HepG2 (cell line): ENCODE results near the gene MLX. TPM values are rescaled to one million over a fixed set of nuclear protein-coding genes. Genes with fewer than 3 reads are reported as not detected.
A peak's percentile ranks its signal among the peaks of the same experiment; 100 is the strongest.

Source experiments
- ASH2L ChIP-seq: fragments of 300-600, 200-600 bp; sonication (generic); IDR thresholded peaks from 2 replicates; pipeline ENCODE4 v1.7.0; 2017; ENCODE audit warnings: low read depth, mild to moderate bottlenecking, moderate library complexity, mixed read lengths, low read length; ENCODE audit not compliant: insufficient read length
- EP300 ChIP-seq, 3 experiments: sonication (generic) in 1 of 3; formaldehyde crosslinking in 1 of 3; IDR thresholded peaks; 2 replicates each; pipeline versions ENCODE4 v1.5.1 to v1.6.1; 2011 to 2020; ENCODE audit warnings: low read depth in 2 of 3, low read length in 2 of 3, borderline replicate concordance in 1 of 3, improper control_type of control experiment in 1 of 3, mild to moderate bottlenecking in 1 of 3, missing genetic modification reagents in 1 of 3, moderate library complexity in 1 of 3
- HNRNPLL ChIP-seq: fragments of 200-400 bp; formaldehyde crosslinking; IDR thresholded peaks from 2 replicates; pipeline ENCODE4 v1.6.1; 2017; ENCODE audit warnings: mild to moderate bottlenecking, low read depth, low read length; ENCODE audit not compliant: poor library complexity, severe bottlenecking
- KAT7 ChIP-seq: IDR thresholded peaks from 2 replicates; pipeline ENCODE4 v1.6.1; 2018; ENCODE audit warnings: borderline replicate concordance, missing compliant biosample characterization
- KLF11 ChIP-seq: IDR thresholded peaks from 2 replicates; pipeline ENCODE4 v1.6.1; 2016; ENCODE audit warnings: missing compliant biosample characterization
- MIXL1 ChIP-seq: IDR thresholded peaks from 2 replicates; pipeline ENCODE4 v1.6.1; 2016
- NFYC ChIP-seq: IDR thresholded peaks from 2 replicates; pipeline ENCODE4 v1.6.1; 2016; ENCODE audit warnings: missing genetic modification reagents, missing compliant biosample characterization
- REPIN1 ChIP-seq: sonication (generic); formaldehyde crosslinking; IDR thresholded peaks from 2 replicates; pipeline ENCODE4 v1.8.0; 2022; ENCODE audit warnings: missing genetic modification reagents, low read depth, mild to moderate bottlenecking, borderline replicate concordance
- SALL1 ChIP-seq: sonication (generic); formaldehyde crosslinking; IDR thresholded peaks from 2 replicates; pipeline ENCODE4 v1.8.0; 2022; ENCODE audit warnings: mild to moderate bottlenecking, missing genetic modification reagents
- SOX13 ChIP-seq, 3 experiments: fragments of 450-650 bp in 1 of 3; sonication (generic) in 1 of 3; formaldehyde crosslinking in 1 of 3; IDR thresholded peaks in 2 of 3; conservative IDR thresholded peaks in 1 of 3; 2 replicates each; pipeline versions ENCODE4 v1.5.0 to v1.6.1; 2016 to 2020; ENCODE audit warnings: antibody characterized with exemption in 1 of 3, mild to moderate bottlenecking in 1 of 3, missing compliant biosample characterization in 1 of 3, missing genetic modification reagents in 1 of 3, moderate library complexity in 1 of 3
- ZFY ChIP-seq: sonication (generic); formaldehyde crosslinking; IDR thresholded peaks from 2 replicates; pipeline ENCODE4 v1.4.0; 2020; ENCODE audit warnings: missing genetic modification reagents
- ZKSCAN8 ChIP-seq: IDR thresholded peaks from 2 replicates; pipeline ENCODE4 v1.6.1; 2016; ENCODE audit warnings: borderline replicate concordance, missing genetic modification reagents, missing compliant biosample characterization
- ZNF124 ChIP-seq: sonication (generic); formaldehyde crosslinking; IDR thresholded peaks from 2 replicates; pipeline ENCODE4 v1.4.0; 2020; ENCODE audit warnings: missing genetic modification reagents
- ZNF775 ChIP-seq: sonication (generic); formaldehyde crosslinking; IDR thresholded peaks from 2 replicates; pipeline ENCODE4 v1.4.0; 2020; ENCODE audit warnings: missing genetic modification reagents, mild to moderate bottlenecking, moderate library complexity, borderline replicate concordance
- ZNF776 ChIP-seq: sonication (generic); formaldehyde crosslinking; IDR thresholded peaks from 2 replicates; pipeline ENCODE4 v1.4.0; 2020; ENCODE audit warnings: mild to moderate bottlenecking, missing genetic modification reagents
- polyA plus RNA-seq, 8 experiments: library from polyadenylated mRNA; depleted of rRNA in 3 of 8; stranded (reverse) in 7 of 8; unstranded in 1 of 8; fragments of >200 nt; fragmentation: Illumina TruSeq in 4 of 8; extraction: Trizol in 4 of 8; gene quantifications; 2 replicates each; pipeline versions ENCODE4 v1.2.1 to v1.2.3, GENCODE V29; 2011 to 2016; ENCODE audit warnings: low read depth in 4 of 8, missing spikeins in 1 of 8, mixed read lengths in 1 of 8; ENCODE audit not compliant: insufficient read depth in 1 of 8
- total RNA-seq, 5 experiments: library from RNA; depleted of rRNA; stranded (reverse); fragments of >200 nt; fragmentation: Illumina TruSeq; extraction: Trizol; gene quantifications; 2 replicates each; pipeline ENCODE4 v1.2.3, GENCODE V29; 2016; ENCODE audit warnings: low read depth in 1 of 5
- TF ChIP-seq, protein P1 (sequence below): sonication (generic); formaldehyde crosslinking; conservative IDR thresholded peaks from 2 replicates; pipeline ENCODE4 v1.4.0; 2020; ENCODE audit warnings: missing genetic modification reagents
- TF ChIP-seq, protein P2 (sequence below): IDR thresholded peaks from 2 replicates; pipeline ENCODE4 v1.6.1; 2016; ENCODE audit warnings: mild to moderate bottlenecking
- TF ChIP-seq, protein P3 (sequence below): sonication (generic); formaldehyde crosslinking; conservative IDR thresholded peaks from 2 replicates; pipeline ENCODE4 v1.4.0; 2020; ENCODE audit warnings: mild to moderate bottlenecking, missing genetic modification reagents, moderate library complexity
- TF ChIP-seq, protein P4 (sequence below): IDR thresholded peaks from 2 replicates; pipeline ENCODE4 v1.6.1; 2016; ENCODE audit warnings: low read depth, borderline replicate concordance
- TF ChIP-seq, protein P5 (sequence below): IDR thresholded peaks from 2 replicates; pipeline ENCODE4 v1.6.1; 2018; ENCODE audit warnings: missing genetic modification reagents, mild to moderate bottlenecking, missing compliant biosample characterization

MLX gene
- total and polyA plus RNA-seq, 2 of the 13 experiments (the other 11 are each of a cell fraction or from before 2014, with no cell fraction given) = 38.9 to 74.4 TPM

DNA sequence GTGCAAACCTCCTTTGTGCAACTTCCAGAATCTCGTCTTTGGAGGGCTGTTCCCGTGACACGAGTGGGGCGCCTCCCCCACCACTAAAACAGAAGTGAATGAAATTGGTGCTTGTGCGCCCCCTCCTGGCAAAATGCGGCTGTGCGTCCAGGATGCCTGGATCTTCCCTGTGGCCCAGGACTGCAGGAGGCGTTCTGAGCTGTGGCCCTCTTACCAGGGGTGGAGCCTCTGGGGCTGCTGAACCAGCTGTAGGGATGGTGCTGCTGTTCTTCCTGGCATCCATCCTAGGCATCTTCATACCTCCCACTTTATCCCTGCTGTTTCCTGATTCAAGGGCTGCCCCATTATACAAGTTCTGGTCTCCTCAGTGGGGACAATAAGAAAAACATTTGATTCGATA lies 49.4 kb upstream of the MLX start (continued):
- TF ChIP-seq ZKSCAN8 (peak; percentile 43; the same call in 1 of the 2 replicates), SALL1 (CRISPR knock-in tag) (peak; percentile 71; the same call in 1 of the 2 replicates), ASH2L (no peak), ZNF776 (CRISPR knock-in tag) (no peak), HNRNPLL (peak; percentile 17), KAT7 (CRISPR knock-in tag) (0 out of 2 replicates have a peak, but pooled peaks have one; percentile 38), ZFY (CRISPR knock-in tag) (peak; percentile 32; the same call in 1 of the 2 replicates), KLF11 (CRISPR knock-in tag) (peak; percentile 79), REPIN1 (CRISPR knock-in tag) (peak; percentile 59; the same call in 1 of the 2 replicates), ZNF775 (no peak), EP300 (IDR thresholded peaks at IDR 0.05; ENCODE audit: low read depth in 2 of 2, low read length in 2 of 2) (no peak), EP300 (CRISPR knock-in tag; IDR thresholded peaks at IDR 0.05; ENCODE audit: borderline replicate concordance) (no peak), MIXL1 (CRISPR knock-in tag) (peak; percentile 70; the same call in 1 of the 2 replicates), ZNF124 (0 out of 2 replicates have a peak, but pooled peaks have one; percentile 58), SOX13 (IDR thresholded peaks at IDR 0.05) (no peak), SOX13 (CRISPR knock-in tag; conservative IDR thresholded peaks at IDR 0.05 in 1 of 2, IDR thresholded peaks at IDR 0.05 in 1 of 2) (0 out of 4 replicates have a peak, but pooled peaks of 1 of the 2 experiments have one; percentile 6), NFYC (CRISPR knock-in tag) (peak; percentile 26; the same call in 1 of the 2 replicates)
- TF ChIP-seq, protein P1, sequence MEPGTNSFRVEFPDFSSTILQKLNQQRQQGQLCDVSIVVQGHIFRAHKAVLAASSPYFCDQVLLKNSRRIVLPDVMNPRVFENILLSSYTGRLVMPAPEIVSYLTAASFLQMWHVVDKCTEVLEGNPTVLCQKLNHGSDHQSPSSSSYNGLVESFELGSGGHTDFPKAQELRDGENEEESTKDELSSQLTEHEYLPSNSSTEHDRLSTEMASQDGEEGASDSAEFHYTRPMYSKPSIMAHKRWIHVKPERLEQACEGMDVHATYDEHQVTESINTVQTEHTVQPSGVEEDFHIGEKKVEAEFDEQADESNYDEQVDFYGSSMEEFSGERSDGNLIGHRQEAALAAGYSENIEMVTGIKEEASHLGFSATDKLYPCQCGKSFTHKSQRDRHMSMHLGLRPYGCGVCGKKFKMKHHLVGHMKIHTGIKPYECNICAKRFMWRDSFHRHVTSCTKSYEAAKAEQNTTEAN (CRISPR knock-in tag) = peak; percentile 27; the same call in 1 of the 2 replicates
- TF ChIP-seq, protein P2, sequence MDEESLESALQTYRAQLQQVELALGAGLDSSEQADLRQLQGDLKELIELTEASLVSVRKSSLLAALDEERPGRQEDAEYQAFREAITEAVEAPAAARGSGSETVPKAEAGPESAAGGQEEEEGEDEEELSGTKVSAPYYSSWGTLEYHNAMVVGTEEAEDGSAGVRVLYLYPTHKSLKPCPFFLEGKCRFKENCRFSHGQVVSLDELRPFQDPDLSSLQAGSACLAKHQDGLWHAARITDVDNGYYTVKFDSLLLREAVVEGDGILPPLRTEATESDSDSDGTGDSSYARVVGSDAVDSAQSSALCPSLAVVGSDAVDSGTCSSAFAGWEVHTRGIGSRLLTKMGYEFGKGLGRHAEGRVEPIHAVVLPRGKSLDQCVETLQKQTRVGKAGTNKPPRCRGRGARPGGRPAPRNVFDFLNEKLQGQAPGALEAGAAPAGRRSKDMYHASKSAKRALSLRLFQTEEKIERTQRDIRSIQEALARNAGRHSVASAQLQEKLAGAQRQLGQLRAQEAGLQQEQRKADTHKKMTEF = peak; percentile 73
- TF ChIP-seq, protein P3, sequence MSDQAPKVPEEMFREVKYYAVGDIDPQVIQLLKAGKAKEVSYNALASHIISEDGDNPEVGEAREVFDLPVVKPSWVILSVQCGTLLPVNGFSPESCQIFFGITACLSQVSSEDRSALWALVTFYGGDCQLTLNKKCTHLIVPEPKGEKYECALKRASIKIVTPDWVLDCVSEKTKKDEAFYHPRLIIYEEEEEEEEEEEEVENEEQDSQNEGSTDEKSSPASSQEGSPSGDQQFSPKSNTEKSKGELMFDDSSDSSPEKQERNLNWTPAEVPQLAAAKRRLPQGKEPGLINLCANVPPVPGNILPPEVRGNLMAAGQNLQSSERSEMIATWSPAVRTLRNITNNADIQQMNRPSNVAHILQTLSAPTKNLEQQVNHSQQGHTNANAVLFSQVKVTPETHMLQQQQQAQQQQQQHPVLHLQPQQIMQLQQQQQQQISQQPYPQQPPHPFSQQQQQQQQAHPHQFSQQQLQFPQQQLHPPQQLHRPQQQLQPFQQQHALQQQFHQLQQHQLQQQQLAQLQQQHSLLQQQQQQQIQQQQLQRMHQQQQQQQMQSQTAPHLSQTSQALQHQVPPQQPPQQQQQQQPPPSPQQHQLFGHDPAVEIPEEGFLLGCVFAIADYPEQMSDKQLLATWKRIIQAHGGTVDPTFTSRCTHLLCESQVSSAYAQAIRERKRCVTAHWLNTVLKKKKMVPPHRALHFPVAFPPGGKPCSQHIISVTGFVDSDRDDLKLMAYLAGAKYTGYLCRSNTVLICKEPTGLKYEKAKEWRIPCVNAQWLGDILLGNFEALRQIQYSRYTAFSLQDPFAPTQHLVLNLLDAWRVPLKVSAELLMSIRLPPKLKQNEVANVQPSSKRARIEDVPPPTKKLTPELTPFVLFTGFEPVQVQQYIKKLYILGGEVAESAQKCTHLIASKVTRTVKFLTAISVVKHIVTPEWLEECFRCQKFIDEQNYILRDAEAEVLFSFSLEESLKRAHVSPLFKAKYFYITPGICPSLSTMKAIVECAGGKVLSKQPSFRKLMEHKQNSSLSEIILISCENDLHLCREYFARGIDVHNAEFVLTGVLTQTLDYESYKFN (CRISPR knock-in tag) = no peak
- TF ChIP-seq, protein P4, sequence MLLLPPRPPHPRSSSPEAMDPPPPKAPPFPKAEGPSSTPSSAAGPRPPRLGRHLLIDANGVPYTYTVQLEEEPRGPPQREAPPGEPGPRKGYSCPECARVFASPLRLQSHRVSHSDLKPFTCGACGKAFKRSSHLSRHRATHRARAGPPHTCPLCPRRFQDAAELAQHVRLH (CRISPR knock-in tag) = peak; percentile 82
- TF ChIP-seq, protein P5, sequence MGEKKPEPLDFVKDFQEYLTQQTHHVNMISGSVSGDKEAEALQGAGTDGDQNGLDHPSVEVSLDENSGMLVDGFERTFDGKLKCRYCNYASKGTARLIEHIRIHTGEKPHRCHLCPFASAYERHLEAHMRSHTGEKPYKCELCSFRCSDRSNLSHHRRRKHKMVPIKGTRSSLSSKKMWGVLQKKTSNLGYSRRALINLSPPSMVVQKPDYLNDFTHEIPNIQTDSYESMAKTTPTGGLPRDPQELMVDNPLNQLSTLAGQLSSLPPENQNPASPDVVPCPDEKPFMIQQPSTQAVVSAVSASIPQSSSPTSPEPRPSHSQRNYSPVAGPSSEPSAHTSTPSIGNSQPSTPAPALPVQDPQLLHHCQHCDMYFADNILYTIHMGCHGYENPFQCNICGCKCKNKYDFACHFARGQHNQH (CRISPR knock-in tag) = peak; percentile 66; the same call in 1 of the 2 replicates
